GM21390 (cell line): ENCODE data around the gene PTPRCAP.
A peak's percentile ranks its signal among the peaks of the same experiment; 100 is the strongest.
"Not testable (repeated sequence)": the region's sequence is repeated elsewhere in the genome, so short reads cannot be mapped to it uniquely, and the experiment has no call there.

Experiments used
- ATAC-seq: cut with Tn5 transposase; IDR thresholded peaks from one replicate; pipeline ENCODE4 v1.9.1; 2021; ENCODE audit not compliant: unreplicated experiment

PTPRCAP gene

GRCh38 chr11:67428052-67429001 is 9.2 kb downstream of the PTPRCAP start, which contains the start of gene RPS6KB2:
TSS of gene RPS6KB2 (plus strand) at chr11:67428494. CDS start at chr11:67428546, 52 bp downstream.
- peak; percentile 82 for ATAC-seq

GRCh38 chr11:67427364-67427859 is 10.1 kb downstream of the PTPRCAP start:
- ATAC-seq: not testable (repeated sequence)

GRCh38 chr11:67423891-67424613 is 13.4 kb downstream of the PTPRCAP start:
- no peak for ATAC-seq

- ATAC-seq: no peak
These were observed 14.0 kb downstream of the PTPRCAP start for GRCh38 chr11:67423466-67423865.

GRCh38 chr11:67422891-67423290 is 14.6 kb downstream of the PTPRCAP start:
- no peak for ATAC-seq

- no peak for ATAC-seq
These were observed 16.0 kb downstream of the PTPRCAP start for GRCh38 chr11:67421430-67422031.

- peak; percentile 84 for ATAC-seq
These were observed 16.6 kb downstream of the PTPRCAP start for GRCh38 chr11:67420646-67421429.

- no peak for ATAC-seq
These were observed 17.3 kb downstream of the PTPRCAP start for GRCh38 chr11:67420147-67420645.

GRCh38 chr11:67419325-67420049 is 18.0 kb downstream of the PTPRCAP start:
- ATAC-seq: no peak

GRCh38 chr11:67418476-67419281 is 18.8 kb downstream of the PTPRCAP start:
- no peak for ATAC-seq

- no peak for ATAC-seq
These were observed 20.1 kb downstream of the PTPRCAP start for GRCh38 chr11:67417425-67417824.

GRCh38 chr11:67416416-67417335 is 20.8 kb downstream of the PTPRCAP start:
- ATAC-seq: no peak

GRCh38 chr11:67415501-67416304 is 21.8 kb downstream of the PTPRCAP start, which contains the start of gene CARNS1:
TSS of gene CARNS1 (plus strand) at chr11:67415678. CDS start at chr11:67416200, 522 bp downstream.
- ATAC-seq: no peak

- ATAC-seq: no peak
These were observed 24.1 kb downstream of the PTPRCAP start for GRCh38 chr11:67413266-67413849.

- ATAC-seq: no peak
These were observed 24.8 kb downstream of the PTPRCAP start for GRCh38 chr11:67412495-67413179.

GRCh38 chr11:67411785-67412152 is 25.7 kb downstream of the PTPRCAP start:
- no peak for ATAC-seq
